ENCODE results near the gene SPON2. TPM values are rescaled to one million over a fixed set of nuclear protein-coding genes. Genes with fewer than 3 reads are reported as not detected.

SPON2 gene
- total RNA-seq, 2 donors from 2014 or later = 15.2 to 18.4 TPM

DNA sequence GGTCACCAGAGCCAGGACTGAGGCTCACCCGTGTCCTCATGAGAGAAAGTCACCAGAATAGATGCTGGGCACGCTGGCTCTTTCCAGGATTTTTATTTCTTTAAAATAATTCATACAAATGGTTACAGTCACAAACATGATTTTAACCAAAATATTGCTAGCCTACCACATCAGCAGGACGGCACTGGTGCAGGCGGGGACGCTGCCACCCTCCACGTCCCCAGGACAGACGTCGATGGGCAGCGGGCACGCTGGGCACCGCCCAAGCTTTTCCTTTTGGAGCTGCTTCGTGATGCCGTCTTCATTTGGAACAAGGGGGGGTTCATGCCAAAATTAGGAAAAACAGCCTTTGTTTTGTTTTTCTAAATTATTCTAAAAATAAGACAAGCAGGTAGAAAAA lies 39.0 kb upstream of the SPON2 start:
- H3K9me3 ChIP-seq = no peaks in the 10 kb centered on the region
- H3K4me3 ChIP-seq = peak overlapping the region; percentile 29
- DNase-seq (ENCODE audit: low spot score) (no peak), ATAC-seq (ENCODE audit: insufficient number of reproducible peaks, low FRiP score, low read depth) (no peak)
- H3K36me3 ChIP-seq = peaks cover 29% of the 10 kb centered on the region
- TF ChIP-seq, protein P1, sequence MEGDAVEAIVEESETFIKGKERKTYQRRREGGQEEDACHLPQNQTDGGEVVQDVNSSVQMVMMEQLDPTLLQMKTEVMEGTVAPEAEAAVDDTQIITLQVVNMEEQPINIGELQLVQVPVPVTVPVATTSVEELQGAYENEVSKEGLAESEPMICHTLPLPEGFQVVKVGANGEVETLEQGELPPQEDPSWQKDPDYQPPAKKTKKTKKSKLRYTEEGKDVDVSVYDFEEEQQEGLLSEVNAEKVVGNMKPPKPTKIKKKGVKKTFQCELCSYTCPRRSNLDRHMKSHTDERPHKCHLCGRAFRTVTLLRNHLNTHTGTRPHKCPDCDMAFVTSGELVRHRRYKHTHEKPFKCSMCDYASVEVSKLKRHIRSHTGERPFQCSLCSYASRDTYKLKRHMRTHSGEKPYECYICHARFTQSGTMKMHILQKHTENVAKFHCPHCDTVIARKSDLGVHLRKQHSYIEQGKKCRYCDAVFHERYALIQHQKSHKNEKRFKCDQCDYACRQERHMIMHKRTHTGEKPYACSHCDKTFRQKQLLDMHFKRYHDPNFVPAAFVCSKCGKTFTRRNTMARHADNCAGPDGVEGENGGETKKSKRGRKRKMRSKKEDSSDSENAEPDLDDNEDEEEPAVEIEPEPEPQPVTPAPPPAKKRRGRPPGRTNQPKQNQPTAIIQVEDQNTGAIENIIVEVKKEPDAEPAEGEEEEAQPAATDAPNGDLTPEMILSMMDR (IDR thresholded peaks at IDR 0.05) = no peak
- H3K4me1 ChIP-seq (ENCODE audit: control insufficient read depth in 1 of 2, low read depth in 2 of 2) = peaks cover 32 to 53% of the 10 kb centered on the region in 2 donors
- H3K27me3 ChIP-seq (replicated peaks; ENCODE audit: insufficient read depth) = no peaks in the 10 kb centered on the region
- no peak overlapping the region for H3K27ac ChIP-seq

DNA sequence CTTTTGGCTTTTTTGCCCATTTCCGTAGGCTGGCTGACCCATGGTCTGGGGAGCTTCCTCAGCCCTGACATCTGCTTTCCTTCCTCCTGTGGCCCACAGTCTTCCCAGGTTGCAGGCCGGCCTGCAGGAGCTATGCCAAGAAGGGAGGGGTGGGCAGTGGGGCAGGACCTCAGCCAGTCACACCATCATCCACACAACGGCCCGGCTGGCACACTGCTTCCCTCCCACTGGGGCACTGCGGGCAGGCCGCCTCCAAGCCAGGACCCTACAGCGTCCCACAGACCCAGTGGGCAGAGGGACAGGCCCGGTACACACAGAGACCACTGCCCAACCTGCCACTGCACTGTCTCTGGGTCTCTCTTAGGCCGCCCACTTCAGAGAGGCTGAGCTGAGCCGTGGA lies 38.6 kb upstream of the SPON2 start:
- Histone ChIP-seq H3K4me3 (no peak overlapping the region), H3K9me3 (no peaks in the 10 kb centered on the region), H3K36me3 (peaks cover 27% of the 10 kb centered on the region), H3K27ac (no peak overlapping the region), H3K4me1 (ENCODE audit: control insufficient read depth in 1 of 2, low read depth in 2 of 2) (peaks cover 32 to 53% of the 10 kb centered on the region in 2 donors), H3K27me3 (replicated peaks; ENCODE audit: insufficient read depth) (no peaks in the 10 kb centered on the region)
- TF ChIP-seq, protein P1 (IDR thresholded peaks at IDR 0.05) = no peak
- no peak for ATAC-seq (ENCODE audit: insufficient number of reproducible peaks, low FRiP score, low read depth)
- DNase-seq (ENCODE audit: low spot score) = no peak

DNA sequence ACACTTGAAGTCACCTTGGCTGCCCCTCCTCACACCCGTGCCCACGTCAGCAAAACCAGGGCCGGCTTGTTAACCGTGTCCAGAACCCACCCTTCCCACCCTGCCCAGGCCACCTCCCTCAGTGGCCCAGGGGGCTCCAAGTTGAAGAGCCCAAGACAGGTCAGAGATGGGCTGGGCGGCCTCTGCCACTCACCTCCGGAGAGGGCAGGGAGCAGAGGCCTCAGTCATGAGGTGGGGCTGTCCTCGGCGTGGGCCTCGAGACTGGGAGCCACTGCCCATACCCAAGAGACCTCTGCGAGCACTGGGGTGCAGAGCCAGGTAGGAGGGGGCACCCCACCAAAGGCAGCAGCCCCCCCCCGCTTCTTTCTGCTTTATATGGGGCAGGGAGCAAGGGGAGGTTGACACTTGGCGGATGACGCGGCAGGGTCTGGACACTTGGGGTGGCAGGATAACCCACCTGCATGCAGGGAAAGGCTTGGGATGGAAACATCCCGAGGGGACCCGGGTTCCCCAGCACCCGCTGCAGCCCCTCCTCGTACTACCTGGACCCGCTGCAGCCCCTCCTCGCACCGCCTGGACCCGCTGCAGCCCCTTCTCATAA lies 38.0 kb upstream of the SPON2 start:
- H3K4me3 ChIP-seq = no peak overlapping the region
- no peaks in the 10 kb centered on the region for H3K9me3 ChIP-seq
- DNase-seq (ENCODE audit: low spot score) (no peak), ATAC-seq (ENCODE audit: insufficient number of reproducible peaks, low FRiP score, low read depth) (no peak)
- TF ChIP-seq, protein P1 (IDR thresholded peaks at IDR 0.05) = no peak
- H3K27me3 ChIP-seq (replicated peaks; ENCODE audit: insufficient read depth) = no peaks in the 10 kb centered on the region
- H3K36me3 ChIP-seq = peaks cover 21% of the 10 kb centered on the region
- peaks cover 32 to 53% of the 10 kb centered on the region in 2 donors for H3K4me1 ChIP-seq (ENCODE audit: control insufficient read depth in 1 of 2, low read depth in 2 of 2)
- no peak overlapping the region for H3K27ac ChIP-seq

DNA sequence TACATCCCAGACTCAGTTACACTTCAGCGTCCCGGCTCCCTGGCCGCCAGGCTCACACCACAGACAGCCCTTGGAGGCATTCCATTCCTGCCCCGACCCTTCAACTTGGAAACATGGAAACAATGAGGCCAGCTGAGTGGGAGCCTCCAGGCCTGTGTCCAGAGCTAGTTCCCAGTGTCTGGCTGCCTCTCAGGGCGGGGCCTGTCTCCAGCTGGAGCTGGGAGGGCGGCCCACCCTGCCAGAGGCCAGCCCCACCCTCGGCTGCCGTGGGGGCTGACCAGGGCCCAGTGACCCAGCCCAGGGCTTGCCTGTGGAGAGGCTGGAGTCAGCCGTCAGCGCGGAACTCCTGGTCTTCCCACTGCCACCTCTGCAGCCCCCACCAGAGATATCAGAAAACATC lies 37.4 kb upstream of the SPON2 start:
- no peak for ATAC-seq (ENCODE audit: insufficient number of reproducible peaks, low FRiP score, low read depth)
- Histone ChIP-seq H3K27me3 (replicated peaks; ENCODE audit: insufficient read depth) (no peaks in the 10 kb centered on the region), H3K27ac (peak overlapping the region; percentile 44 to 46), H3K4me1 (ENCODE audit: control insufficient read depth in 1 of 2, low read depth in 2 of 2) (peaks cover 32 to 53% of the 10 kb centered on the region in 2 donors), H3K9me3 (no peaks in the 10 kb centered on the region), H3K4me3 (peak overlapping the region; percentile 28), H3K36me3 (peaks cover 15% of the 10 kb centered on the region)
- TF ChIP-seq, protein P1 (IDR thresholded peaks at IDR 0.05) = no peak
- DNase-seq (ENCODE audit: low spot score) = no peak

DNA sequence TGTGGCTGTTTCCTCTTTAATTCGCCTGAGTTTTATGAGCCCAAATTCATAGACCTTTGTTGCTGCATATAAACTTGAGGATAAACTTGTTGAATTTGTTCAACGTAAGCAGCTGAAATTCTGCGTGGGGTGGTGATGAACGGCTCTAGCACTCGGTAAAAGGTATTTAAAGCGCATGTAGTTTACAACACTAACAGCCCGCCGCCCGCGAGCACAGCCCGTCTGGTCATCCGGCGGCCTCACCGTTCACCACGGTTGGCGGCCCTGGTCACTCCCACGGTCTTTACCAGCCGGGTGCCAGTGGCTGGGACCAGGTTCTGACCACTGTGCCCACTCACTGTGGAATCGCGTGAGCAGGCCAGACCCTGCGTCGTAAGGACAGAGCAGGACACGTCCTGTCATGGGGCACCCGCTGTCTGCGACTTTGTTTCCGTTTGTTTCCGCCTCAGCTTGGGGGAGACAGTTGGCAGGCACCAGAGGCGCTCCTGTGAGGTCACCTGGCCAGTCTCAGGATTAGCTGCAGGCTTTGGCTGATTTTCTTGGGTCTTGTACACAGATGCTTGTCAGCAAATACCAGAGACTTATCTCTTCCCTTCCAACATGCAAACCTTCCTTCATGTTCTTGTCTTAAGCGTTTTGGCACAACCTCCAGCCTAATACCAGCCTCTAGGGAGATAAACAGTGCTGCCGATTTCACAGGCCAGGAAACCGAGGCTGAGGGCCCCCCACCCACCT lies 36.8 kb upstream of the SPON2 start:
- no peak for ATAC-seq (ENCODE audit: insufficient number of reproducible peaks, low FRiP score, low read depth)
- Histone ChIP-seq H3K36me3 (peaks cover 10% of the 10 kb centered on the region), H3K9me3 (no peaks in the 10 kb centered on the region), H3K4me1 (ENCODE audit: control insufficient read depth in 1 of 2, low read depth in 2 of 2) (peaks cover 32 to 53% of the 10 kb centered on the region in 2 donors), H3K4me3 (peak overlapping the region; percentile 28), H3K27ac (peak overlapping the region; percentile 44 to 46), H3K27me3 (replicated peaks; ENCODE audit: insufficient read depth) (no peaks in the 10 kb centered on the region)
- DNase-seq (ENCODE audit: low spot score) = no peak
- TF ChIP-seq, protein P1 (IDR thresholded peaks at IDR 0.05) = no peak

Measured in thoracic aorta (tissue), 2 donors.